IgD-negative memory B cell (primary cell): Measurements from ENCODE around the gene YEATS2. TPM values are rescaled to one million over a fixed set of nuclear protein-coding genes. Genes with fewer than 3 reads are reported as not detected.
A peak's percentile ranks its signal among the peaks of the same experiment; 100 is the strongest.
"Not testable (repeated sequence)": the region's sequence is repeated elsewhere in the genome, so short reads cannot be mapped to it uniquely, and the experiment has no call there.

Experiments
- H3K27ac Mint-ChIP-seq, 3 donors: one replicate each; pipeline ENCODE4 v1.8.0; 2020 to 2022; ENCODE audit warnings: mild to moderate bottlenecking in 3 of 3, mixed read lengths in 3 of 3, moderate library complexity in 1 of 3
- H3K27me3 Mint-ChIP-seq: one replicate; pipeline ENCODE4 v1.8.0; 2021; ENCODE audit warnings: mixed read lengths
- H3K36me3 Mint-ChIP-seq: one replicate; pipeline ENCODE4 v1.8.0; 2020; ENCODE audit warnings: mild to moderate bottlenecking, mixed read lengths
- H3K4me1 Mint-ChIP-seq, 3 donors: one replicate each; pipeline ENCODE4 v1.8.0; 2020 to 2022; ENCODE audit warnings: mixed read lengths in 3 of 3, mild to moderate bottlenecking in 1 of 3
- H3K4me3 Mint-ChIP-seq, 4 donors: one replicate each; pipeline ENCODE4 v1.8.0; 2020 to 2022; ENCODE audit warnings: mild to moderate bottlenecking in 4 of 4, mixed read lengths in 4 of 4, moderate library complexity in 3 of 4
- H3K9me3 Mint-ChIP-seq, 3 donors: one replicate each; pipeline ENCODE4 v1.8.0; 2020 to 2021; ENCODE audit warnings: mixed read lengths in 3 of 3, mild to moderate bottlenecking in 1 of 3
- polyA plus RNA-seq: library from polyadenylated mRNA; unstranded; fragments of 300-500 nt; fragmentation: Illumina TruSeq; gene quantifications from one replicate; pipeline ENCODE4 v1.2.3, GENCODE V29; 2021

Gene YEATS2
- 7.2 TPM for polyA plus RNA-seq

- no peaks in the 10 kb centered on the region for H3K27me3 Mint-ChIP-seq
- H3K36me3 Mint-ChIP-seq = no peaks in the 10 kb centered on the region
- no peaks in the 10 kb centered on the region for H3K9me3 Mint-ChIP-seq
- peak within 1 kb of the TSS; percentile 4 to 94 (median 90) for H3K27ac Mint-ChIP-seq
- peak within 1 kb of the TSS; percentile 87 to 97 (median 96) for H3K4me3 Mint-ChIP-seq
- peaks cover 24 to 26% (median 25%) of the 10 kb centered on the region in 3 donors for H3K4me1 Mint-ChIP-seq
Observed at GRCh38 chr3:183697610-183698317, at the start of gene YEATS2. YEATS2 (plus strand) TSS chr3:183697797; CDS start chr3:183715163, 17,366 bp downstream.

GRCh38 chr3:183650554-183650953, 47.0 kb upstream of the YEATS2 start:
- H3K27me3 Mint-ChIP-seq = no peaks in the 10 kb centered on the region
- peaks cover 12 to 20% (median 14%) of the 10 kb centered on the region in 3 donors for H3K9me3 Mint-ChIP-seq
- H3K36me3 Mint-ChIP-seq = peaks cover 38% of the 10 kb centered on the region
- no peak overlapping the region for H3K4me3 Mint-ChIP-seq
- peaks cover 4 to 8% (median 4%) of the 10 kb centered on the region in 3 donors for H3K4me1 Mint-ChIP-seq
- H3K27ac Mint-ChIP-seq = no peak overlapping the region

GRCh38 chr3:183653209-183654064, 44.2 kb upstream of the YEATS2 start:
- Mint-ChIP-seq H3K36me3 (peaks cover 46% of the 10 kb centered on the region), H3K9me3 (peaks cover 14 to 30% (median 22%) of the 10 kb centered on the region in 3 donors), H3K4me1 (peaks cover 7 to 14% (median 10%) of the 10 kb centered on the region in 3 donors), H3K27ac (peak overlapping the region in 2 of 3 donors; percentile 66 to 89), H3K4me3 (no peak overlapping the region), H3K27me3 (no peaks in the 10 kb centered on the region)

GRCh38 chr3:183654727-183655126, 42.9 kb upstream of the YEATS2 start:
- Mint-ChIP-seq H3K36me3 (peaks cover 52% of the 10 kb centered on the region), H3K4me3 (no peak overlapping the region), H3K27ac (no peak overlapping the region)

GRCh38 chr3:183662099-183662498, 35.5 kb upstream of the YEATS2 start:
- H3K4me1 Mint-ChIP-seq = peaks cover 6 to 13% (median 11%) of the 10 kb centered on the region in 3 donors
- peaks cover 1 to 3% (median 3%) of the 10 kb centered on the region in 3 donors for H3K9me3 Mint-ChIP-seq
- H3K36me3 Mint-ChIP-seq = peaks cover 26% of the 10 kb centered on the region
- H3K27me3 Mint-ChIP-seq = no peaks in the 10 kb centered on the region
- no peak overlapping the region for H3K27ac Mint-ChIP-seq
- no peak overlapping the region for H3K4me3 Mint-ChIP-seq

More at GRCh38 chr3:183654727-183655126, 42.9 kb upstream of the YEATS2 start:
- Mint-ChIP-seq H3K9me3 (peaks cover 14 to 26% (median 21%) of the 10 kb centered on the region in 3 donors), H3K27me3 (no peaks in the 10 kb centered on the region), H3K4me1 (peaks cover 10 to 15% (median 12%) of the 10 kb centered on the region in 3 donors)

- H3K27me3 Mint-ChIP-seq = no peaks in the 10 kb centered on the region
- no peak overlapping the region for H3K27ac Mint-ChIP-seq
- peaks cover 2 to 8% (median 4%) of the 10 kb centered on the region in 3 donors for H3K4me1 Mint-ChIP-seq
- peaks cover 10% of the 10 kb centered on the region for H3K36me3 Mint-ChIP-seq
- H3K9me3 Mint-ChIP-seq = peaks cover 0 to 3% (median 0%) of the 10 kb centered on the region in 3 donors
- no peak overlapping the region for H3K4me3 Mint-ChIP-seq
Observed at GRCh38 chr3:183664913-183665381, 32.6 kb upstream of the YEATS2 start.

GRCh38 chr3:183680061-183680460, 17.5 kb upstream of the YEATS2 start:
- Mint-ChIP-seq H3K27ac (peak overlapping the region in 1 of 3 donors; percentile 45), H3K27me3 (no peaks in the 10 kb centered on the region), H3K4me1 (no peaks in the 10 kb centered on the region), H3K4me3 (no peak overlapping the region), H3K36me3 (peaks cover 2% of the 10 kb centered on the region), H3K9me3 (no peaks in the 10 kb centered on the region)

GRCh38 chr3:183687705-183688104, 9.9 kb upstream of the YEATS2 start:
- H3K9me3 Mint-ChIP-seq = peaks cover 0 to 3% (median 0%) of the 10 kb centered on the region in 3 donors
- no peaks in the 10 kb centered on the region for H3K27me3 Mint-ChIP-seq
- H3K27ac Mint-ChIP-seq = no peak overlapping the region
- no peak overlapping the region for H3K4me3 Mint-ChIP-seq
- H3K4me1 Mint-ChIP-seq = peaks cover 0 to 3% (median 1%) of the 10 kb centered on the region in 3 donors
- H3K36me3 Mint-ChIP-seq = no peaks in the 10 kb centered on the region

- Mint-ChIP-seq H3K27ac (no peak overlapping the region), H3K27me3 (no peaks in the 10 kb centered on the region), H3K4me3 (no peak overlapping the region), H3K9me3 (peaks cover 0 to 3% (median 0%) of the 10 kb centered on the region in 3 donors), H3K4me1 (peaks cover 0 to 3% (median 1%) of the 10 kb centered on the region in 3 donors), H3K36me3 (no peaks in the 10 kb centered on the region)
Observed at GRCh38 chr3:183688874-183689273, 8.7 kb upstream of the YEATS2 start.

GRCh38 chr3:183689621-183690020, 8.0 kb upstream of the YEATS2 start:
- H3K36me3 Mint-ChIP-seq, H3K27me3 Mint-ChIP-seq, H3K4me3 Mint-ChIP-seq, H3K27ac Mint-ChIP-seq, H3K4me1 Mint-ChIP-seq, H3K9me3 Mint-ChIP-seq: not testable (repeated sequence)

- peaks cover 0 to 3% (median 0%) of the 10 kb centered on the region in 3 donors for H3K9me3 Mint-ChIP-seq
- H3K36me3 Mint-ChIP-seq = no peaks in the 10 kb centered on the region
- no peaks in the 10 kb centered on the region for H3K27me3 Mint-ChIP-seq
- H3K4me3 Mint-ChIP-seq = no peak overlapping the region
- peaks cover 0 to 3% (median 1%) of the 10 kb centered on the region in 3 donors for H3K4me1 Mint-ChIP-seq
- H3K27ac Mint-ChIP-seq = no peak overlapping the region
Observed at GRCh38 chr3:183690402-183690995, 7.1 kb upstream of the YEATS2 start.

GRCh38 chr3:183692436-183692835, 5.2 kb upstream of the YEATS2 start:
- H3K4me1 Mint-ChIP-seq = peaks cover 4 to 7% (median 5%) of the 10 kb centered on the region in 3 donors
- no peaks in the 10 kb centered on the region for H3K9me3 Mint-ChIP-seq
- H3K36me3 Mint-ChIP-seq = no peaks in the 10 kb centered on the region
- H3K4me3 Mint-ChIP-seq = peak overlapping the region in 1 of 4 donors; percentile 57
- no peaks in the 10 kb centered on the region for H3K27me3 Mint-ChIP-seq
- no peak overlapping the region for H3K27ac Mint-ChIP-seq

- H3K27ac Mint-ChIP-seq = peak overlapping the region in 1 of 3 donors; percentile 53
- H3K27me3 Mint-ChIP-seq = no peaks in the 10 kb centered on the region
- H3K4me3 Mint-ChIP-seq = peak overlapping the region in 3 of 4 donors; percentile 49 to 79 (median 55)
- no peaks in the 10 kb centered on the region for H3K36me3 Mint-ChIP-seq
- H3K9me3 Mint-ChIP-seq = no peaks in the 10 kb centered on the region
- H3K4me1 Mint-ChIP-seq = peaks cover 23 to 26% (median 23%) of the 10 kb centered on the region in 3 donors
Observed at GRCh38 chr3:183695569-183696364, 1.8 kb upstream of the YEATS2 start.

- Mint-ChIP-seq H3K27me3 (no peaks in the 10 kb centered on the region), H3K4me1 (peaks cover 23 to 26% (median 25%) of the 10 kb centered on the region in 3 donors), H3K27ac (peak overlapping the region in 2 of 3 donors; percentile 4 to 63), H3K4me3 (peak overlapping the region; percentile 73 to 88 (median 79)), H3K36me3 (no peaks in the 10 kb centered on the region), H3K9me3 (no peaks in the 10 kb centered on the region)
Observed at GRCh38 chr3:183697123-183697609, 431 bp upstream of the YEATS2 start.
